Right renal cortex interstitium (tissue), 3 donors: Measurements from ENCODE around the gene CRB2. TPM values are rescaled to one million over a fixed set of nuclear protein-coding genes. Genes with fewer than 3 reads are reported as not detected.

Source experiments
- DNase-seq, 3 donors: peaks; one replicate each; pipeline ENCODE4 v3.0.0-alpha.2; 2013; ENCODE audit warnings: low read depth in 3 of 3, low spot score in 2 of 3
- polyA plus RNA-seq, 3 donors: library from polyadenylated mRNA; unstranded; fragments of 120-200 nt; gene quantifications; one replicate each; pipeline ENCODE4 v1.2.1, GENCODE V29; 2013; ENCODE audit not compliant: insufficient read length in 3 of 3

The CRB2 gene
- 10 to 100 TPM; 20.9 to 25.2 (median 21.8) TPM for polyA plus RNA-seq

DNA sequence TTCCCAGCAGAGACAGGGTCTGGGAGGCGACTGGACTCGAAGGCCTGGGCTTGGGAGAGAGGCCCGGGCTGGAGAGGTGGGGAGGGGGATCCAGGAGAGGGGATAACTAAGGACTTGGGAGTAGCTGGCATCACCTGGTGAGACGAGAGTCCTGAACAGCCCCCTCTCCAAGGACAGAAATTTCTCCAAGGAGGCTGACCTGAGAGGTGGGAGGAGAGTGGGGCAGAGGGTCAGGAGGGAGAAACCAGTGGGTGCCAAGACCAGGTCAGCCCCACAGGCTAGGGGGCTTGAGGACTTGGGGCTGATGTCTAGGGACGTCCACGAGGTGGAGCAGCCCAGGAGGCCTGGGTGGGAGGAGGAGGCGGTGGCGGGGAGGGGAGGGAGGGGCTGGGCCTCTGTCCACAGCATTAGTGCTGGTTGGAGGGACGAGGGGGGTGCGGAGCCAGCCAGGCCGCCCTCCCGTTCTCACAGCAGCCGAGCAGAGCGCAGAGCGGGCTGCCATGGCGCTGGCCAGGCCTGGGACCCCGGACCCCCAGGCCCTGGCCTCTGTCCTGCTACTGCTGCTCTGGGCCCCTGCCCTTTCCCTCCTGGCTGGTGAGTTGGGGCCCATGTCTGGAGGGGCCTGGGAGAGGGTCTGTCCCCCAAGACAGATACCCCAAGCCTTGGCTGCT, at the start of gene CRB2:
Gene CRB2, plus strand, starts transcription at position 437 of the 671 bp plus-strand sequence. Its CDS starts 64 bp downstream, at position 501.
- DNase-seq = no peak

DNA sequence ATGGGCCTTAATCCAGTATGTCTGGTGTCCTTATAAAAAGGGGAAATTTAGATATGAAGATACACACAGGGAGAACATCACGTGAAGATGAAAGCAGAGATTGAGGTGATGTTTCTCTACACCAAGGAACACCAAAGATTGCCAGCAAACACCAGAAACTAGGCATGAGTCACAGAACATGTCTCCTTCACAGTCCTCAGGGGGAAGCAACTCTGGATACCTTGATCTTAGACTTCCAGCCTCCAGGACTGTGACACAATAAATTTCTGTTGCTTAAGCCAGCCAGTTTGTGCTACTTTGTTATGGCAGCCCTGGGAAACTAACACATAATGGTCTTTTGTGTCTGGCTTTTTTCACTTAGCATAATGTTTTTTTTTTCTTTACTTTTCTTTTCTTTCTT, 46.4 kb upstream of the CRB2 start:
- no peak for DNase-seq

DNA sequence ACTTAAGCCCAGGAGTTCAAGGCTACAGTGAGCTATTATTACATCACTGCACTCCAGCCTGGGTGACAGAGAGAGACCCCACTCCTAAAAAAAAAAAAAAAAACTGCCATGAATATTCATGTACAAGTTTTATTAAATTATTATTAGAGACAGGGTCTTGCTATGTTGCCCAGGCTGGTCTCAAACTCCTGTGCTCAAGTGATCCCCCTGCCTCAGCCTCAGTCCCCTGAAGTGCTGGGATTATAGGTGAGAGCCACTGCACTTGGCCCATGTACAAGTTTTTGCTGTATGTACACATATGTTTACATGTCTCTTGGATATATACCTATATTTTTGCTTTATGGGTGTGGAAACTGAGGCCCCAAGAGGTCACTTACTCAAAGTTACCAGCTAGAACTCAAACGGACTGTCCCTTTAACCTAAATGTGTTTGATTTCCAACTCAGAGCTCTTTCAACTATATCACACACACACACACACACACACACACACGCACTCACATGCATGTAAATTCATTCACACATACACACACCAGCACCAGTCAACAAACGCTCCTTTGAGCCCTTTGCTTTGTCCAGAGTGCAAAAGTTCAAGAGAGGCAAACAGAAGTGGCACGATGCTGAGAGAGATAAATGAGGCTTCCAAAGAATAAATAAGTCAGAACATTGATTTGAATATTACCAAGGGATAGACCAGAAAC, 45.3 kb upstream of the CRB2 start:
- DNase-seq = no peak

DNA sequence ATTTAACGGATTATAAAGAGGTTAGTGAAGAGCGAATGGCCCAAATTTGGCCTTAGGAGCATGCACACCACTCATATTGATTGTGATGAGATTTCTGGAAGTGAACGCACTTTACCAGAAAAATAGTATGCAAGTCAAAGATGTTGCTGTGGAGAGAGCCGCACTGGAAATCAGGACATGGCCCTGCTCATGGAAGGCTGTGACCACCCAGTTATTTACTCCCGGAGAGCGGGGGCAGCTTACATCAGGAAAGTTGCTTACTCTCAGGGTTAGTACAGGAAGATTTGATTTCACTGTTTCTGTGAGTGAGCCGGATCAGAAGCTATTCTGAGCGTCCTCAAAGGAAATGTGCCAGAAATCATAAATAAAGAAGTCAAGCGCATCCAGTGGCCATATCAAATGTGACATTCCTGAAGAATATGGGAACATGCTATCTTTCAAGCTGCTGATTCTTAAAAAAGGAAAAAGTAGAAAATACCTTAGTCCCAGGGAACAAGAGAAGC, 44.7 kb upstream of the CRB2 start:
- no peak for DNase-seq

DNA sequence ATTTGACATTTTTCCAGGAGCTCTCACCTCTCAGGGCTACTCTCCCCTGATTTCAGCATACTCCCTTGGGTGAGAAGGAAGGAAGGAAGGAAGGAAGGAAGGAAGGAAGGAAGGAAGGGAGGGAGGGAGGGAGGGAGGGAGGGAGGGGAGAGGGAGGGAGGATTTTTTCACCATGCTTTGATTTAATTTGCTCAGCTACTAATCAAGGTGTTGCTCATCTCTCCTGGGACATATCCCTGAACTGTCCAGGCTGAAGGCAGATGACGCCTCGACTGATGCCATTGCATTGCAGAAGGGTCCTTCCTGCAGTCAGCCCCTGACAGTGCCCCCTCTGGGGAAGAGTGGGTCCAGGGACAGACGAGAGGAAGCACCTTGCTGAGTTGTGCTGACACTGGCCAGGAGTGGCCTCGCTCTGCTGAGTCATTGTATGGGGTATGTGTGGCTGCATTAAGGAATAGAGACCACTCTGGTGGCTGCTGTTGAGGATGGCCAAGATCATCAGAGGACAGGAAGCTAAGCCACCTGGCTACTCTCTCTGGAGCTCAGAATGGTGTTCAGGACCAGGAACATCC, 43.6 kb upstream of the CRB2 start:
- DNase-seq = no peak

DNA sequence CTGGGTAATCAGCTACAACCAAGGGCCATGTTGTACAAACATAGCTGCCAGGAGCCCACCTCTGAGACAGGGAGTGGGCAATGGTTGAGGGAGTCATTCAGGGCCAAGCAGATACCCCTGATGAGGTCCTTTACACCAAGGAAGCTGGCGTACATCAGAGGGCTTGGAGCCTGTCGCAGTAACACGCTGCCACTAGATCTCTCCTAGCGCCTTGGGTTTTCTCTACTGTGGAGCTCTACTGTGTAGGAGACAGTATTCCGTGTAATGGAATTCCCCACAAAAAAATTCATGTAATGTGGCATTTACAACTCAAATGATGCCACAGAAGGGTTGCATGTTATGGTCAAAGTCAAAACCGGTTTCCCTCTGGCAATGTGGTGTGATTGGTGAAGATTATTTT, 41.4 kb upstream of the CRB2 start:
- DNase-seq = no peak

DNA sequence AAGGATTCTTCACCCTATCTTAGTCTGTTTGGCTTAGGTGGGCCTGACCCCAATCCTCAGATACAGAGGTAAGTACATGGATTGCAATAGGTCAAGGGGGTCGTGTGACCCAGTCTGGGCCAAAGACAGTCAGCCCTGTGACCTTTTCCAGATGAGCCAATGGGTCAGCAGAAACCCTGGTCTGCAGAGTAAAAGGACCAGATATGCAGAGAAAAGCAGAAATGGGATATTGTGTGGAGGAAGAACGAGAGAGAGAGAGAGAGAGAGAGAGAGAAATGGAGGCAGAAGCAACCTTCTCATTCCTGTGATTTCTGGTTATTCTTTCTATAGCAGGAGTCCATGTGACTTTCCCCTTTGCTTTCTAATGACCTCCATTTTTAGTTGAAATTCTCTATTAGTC, 40.4 kb upstream of the CRB2 start:
- no peak for DNase-seq

DNA sequence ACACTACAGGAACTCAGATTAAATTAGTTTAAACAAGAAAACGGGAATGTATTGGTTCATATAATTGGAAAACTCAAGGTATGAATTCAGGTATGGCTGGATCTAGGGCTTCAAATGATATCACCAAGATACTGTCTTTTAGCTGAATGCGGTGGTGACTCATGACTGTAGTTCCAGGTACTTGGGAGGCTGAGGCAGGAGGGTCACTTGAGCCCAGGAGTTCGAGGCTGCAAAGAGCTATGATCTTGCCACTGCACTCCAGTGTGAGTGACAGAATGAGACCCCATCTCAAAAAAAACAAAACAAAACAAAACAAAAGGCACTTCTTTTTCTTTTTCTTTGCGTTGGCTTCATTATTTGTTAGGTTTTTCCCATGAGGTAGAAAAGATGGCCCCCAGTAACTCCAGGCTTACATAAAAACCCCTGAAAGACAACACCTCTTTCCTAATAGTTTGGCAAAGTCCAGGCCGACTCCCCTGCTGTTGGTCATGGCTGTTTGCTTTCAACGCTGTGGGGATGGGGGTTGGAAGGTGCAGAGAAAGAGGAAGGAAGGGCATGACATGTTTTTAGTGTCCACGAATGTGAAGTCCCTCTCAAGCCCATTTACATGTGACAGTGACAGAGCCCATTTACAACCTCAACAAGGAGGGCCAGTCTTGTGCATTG, 39.8 kb upstream of the CRB2 start:
- no peak for DNase-seq

DNA sequence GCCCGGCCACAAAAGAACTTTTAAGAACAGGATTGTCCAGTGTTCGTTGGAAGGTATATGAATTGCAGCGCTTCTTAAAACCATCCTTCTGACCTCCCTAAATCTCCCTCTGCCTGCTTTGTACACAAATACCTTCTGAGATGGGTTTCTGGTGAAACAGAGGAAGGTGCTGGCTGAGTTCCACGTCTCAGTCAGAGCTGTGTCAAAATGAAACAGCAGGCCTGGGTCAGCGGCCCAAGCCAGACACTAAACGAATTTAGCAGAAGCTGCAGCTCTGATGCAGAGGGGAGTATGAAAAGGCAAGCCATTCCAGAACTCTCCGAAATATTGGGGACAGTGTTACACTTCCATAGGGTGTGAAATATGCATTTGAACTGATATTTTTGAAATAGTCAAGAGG, 37.8 kb upstream of the CRB2 start:
- DNase-seq = no peak

DNA sequence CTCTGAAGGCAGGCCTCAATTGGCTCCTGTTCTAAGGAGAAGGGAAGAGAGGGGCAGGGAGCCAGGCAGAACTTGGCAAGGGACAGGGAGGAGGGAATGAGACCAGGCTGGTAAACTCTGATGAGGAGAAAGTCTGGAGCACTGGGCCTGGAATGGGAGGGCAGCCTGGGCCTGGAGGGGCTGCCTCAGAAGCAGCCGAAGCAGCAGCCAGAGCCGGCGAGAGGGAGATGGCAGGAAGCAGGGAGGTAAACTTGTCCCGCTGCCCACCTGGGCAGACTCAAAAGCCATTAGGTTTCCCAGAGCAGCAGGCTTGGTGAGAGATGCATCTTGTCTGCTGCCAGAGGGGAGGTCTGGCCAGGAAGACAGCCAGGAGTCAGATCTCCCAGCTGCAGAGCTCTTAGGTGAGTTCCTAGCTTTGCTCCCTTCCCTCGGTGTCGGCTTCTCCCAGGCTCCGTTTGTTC, 37.0 kb upstream of the CRB2 start:
- DNase-seq = no peak

DNA sequence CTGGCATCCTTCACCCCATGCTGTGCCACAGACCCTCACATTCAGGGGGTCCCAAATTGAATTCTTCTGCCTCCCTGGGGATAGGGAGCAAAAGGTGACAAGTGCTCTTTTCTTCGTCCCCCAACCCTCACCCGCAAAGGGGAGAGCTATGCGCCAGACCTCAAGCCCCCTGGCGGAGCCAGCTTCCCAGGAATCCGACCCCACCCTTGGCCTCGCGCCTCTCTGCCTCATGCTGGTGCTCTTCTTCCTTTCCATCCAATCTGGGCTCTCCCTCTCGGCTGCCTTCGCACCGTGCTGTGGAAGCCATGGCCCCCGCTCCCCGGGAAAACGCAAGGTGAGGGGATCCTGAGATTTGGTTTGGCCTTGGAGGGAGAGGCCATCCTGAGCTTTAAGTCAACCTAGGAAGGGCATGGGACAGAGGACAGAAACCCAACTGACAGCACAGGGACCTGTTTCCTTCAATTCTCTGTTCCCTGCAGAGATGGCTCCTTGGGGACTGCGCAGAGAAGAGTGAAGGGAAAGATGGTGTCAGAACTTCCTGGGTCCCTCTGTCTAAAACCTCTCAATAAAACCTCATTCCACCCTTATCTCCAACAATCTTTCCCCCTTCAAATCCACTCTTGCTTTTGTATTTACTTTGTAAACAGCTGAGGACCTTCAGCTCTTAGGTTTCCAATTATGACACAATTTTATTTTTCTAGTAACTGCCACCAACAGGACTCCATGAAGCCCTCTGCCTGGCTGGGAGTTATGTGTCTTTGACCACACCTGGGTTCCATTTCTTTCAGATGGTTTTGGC, 36.3 kb upstream of the CRB2 start:
- DNase-seq = no peak

DNA sequence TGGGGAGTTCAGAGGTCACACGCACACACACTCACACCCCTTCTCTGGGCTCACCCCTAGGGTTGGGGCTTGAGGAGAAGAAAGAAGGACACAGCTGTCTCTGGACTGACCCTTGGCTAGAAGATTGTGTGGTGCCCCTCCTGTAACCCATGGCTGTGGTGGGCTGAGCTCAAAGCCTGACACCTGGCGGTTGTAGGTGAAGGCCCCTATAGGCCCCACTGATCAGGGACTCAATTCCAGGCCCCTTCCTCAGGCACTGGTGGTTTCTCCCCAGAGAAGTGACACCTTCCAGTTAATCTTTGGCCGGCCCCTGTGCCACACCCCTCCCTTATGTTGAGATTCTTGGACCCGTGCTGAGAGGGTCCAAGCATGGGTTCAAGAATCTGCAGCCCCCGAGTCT, 35.2 kb upstream of the CRB2 start:
- DNase-seq = no peak

DNA sequence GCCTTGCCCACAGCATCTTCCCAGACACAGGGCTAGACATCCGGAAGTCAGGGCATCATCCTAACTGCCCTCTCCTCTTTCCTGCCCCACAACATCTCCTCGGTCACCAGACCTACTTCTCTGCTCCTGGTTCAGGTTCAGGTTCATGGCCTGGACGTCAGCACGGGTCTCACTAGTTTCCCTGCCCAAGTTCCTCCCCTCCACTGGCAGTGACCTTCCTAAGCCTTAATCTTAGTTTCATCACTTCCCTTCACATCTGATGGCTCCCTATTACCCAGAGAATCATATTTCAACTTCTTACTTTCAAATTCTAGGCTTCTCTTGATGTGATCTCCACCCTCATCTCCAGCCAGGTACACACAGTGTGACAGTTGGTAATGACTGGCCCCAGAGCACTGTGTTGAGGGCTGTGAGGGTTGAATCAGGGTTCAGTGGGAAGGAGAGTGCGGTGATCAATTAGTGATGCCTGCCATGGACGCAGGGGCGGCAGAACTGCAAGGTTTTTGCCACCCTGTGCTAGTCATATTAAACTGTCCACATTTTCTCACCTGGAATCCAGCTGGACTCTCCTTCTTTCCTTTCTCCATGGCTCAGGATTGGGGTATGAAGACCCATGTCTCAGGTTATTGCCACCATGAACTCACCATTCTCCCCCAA, 34.3 kb upstream of the CRB2 start:
- DNase-seq = no peak

DNA sequence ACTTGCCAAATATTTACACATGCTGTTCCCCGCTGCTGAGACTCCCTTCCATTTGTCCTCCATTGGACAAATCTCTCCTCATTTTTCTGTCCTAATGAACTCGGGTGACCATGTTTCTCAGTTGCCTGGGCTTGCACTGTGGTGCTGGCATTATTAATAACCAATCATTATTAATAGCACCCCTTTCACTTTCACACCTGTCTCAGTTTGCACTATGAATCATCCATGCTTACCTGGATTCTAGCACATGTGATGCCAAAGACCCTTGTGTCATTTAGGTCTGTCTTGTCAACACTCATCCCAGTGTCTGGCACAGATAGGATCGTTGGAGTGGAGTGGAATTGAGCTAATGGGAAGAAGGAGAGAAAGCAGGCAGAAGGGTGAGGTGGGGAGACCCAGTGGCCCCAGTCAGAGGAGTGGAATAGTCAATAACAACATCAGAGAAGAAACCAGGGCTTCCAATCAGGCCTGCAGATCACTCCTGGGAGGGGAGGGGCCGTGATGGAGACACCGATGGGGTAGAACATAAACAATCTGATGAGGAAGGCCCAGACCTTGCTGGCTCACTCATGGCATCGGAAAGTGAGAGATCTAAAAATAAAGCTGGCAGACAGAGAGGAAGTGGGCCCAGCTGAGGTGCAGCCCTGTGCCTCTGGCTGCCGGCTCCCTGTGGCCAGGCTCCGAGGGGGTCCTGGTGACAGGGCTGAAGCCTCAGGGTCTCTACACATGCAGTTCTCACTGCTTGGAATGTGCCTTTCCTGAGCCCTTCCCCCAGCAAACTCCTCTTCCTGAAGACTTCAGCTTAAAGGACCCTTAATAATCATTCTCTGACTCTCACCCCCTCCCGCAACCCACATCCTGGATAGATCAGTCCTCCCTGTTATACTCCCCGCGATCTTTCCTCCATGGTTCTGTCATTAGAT, 33.5 kb upstream of the CRB2 start:
- no peak for DNase-seq

DNA sequence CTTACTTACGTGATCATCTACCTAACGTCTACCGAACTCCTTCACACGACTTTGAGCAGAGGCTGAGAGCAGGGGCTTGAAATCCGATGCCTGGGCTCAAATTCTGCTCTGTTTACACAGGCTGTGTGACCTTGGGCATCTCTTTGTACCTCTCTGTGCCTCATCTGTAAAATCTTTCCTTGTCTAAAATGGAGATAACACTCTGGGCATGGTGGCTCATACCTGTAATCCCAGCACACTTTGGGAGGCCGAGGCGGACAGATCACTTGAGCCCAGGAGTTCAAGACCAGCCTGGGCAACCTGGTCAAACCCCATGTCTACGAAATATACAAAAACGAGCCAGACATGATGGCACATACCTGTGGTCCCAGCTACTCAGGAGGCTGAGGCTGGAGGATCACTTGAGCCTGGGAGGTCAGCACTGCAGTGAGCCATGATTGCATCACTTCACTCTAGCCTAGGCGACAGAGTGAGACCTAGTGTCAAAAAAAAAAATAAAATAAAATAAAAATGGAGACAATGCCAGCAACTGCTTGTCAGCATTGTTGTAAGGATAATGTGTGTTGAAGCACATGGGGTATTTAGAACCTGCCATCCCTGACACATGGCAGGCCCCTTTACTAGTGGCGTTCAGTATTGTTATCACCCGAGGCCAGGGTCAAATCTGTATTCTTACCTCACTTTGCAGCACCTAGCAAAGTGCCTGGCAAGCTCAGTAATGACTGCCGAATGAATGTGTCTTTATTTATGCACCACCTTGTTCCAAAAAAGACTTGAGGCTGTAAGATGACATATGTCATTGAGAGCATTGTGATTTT, 32.6 kb upstream of the CRB2 start:
- DNase-seq = no peak

DNA sequence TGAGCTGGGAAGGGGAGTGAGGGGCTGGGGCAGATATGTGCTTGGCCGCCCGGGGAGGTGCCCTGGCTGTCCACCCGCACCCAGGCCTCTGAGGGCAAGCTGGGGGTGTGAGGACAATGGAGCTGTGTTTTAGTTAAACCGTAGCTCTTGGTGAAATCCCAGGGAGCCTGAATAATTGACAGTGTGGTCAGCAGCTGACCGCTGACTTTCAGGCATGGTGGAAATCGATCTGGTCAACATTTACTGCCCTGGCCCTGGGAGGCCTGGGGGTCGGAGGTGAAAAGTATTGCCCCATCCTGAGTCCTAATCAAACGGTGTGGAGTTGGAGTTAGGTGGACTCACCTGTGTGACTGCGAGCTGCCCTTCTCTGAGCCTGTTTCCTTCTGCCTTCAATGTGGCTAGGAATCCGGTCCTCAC, 31.2 kb upstream of the CRB2 start:
- no peak for DNase-seq

DNA sequence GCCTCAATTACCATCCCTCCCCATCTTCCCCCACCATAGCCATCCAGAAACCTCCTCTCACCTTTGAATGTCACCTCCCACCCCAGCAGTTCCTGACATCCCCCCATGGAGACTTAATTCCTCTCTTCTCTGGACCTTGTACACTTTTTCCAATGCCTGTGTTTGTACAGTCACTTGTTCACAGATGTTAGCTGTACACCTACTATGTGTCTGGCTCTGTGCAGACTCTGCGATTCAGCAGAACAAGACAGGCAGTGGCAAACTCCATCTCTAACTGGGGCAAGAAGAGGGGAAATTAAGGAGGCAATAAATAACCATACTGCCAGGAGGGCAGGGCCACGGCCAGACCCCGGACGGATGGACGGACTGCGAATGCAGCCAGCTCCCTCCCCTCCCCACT, 29.8 kb upstream of the CRB2 start:
- DNase-seq = no peak

DNA sequence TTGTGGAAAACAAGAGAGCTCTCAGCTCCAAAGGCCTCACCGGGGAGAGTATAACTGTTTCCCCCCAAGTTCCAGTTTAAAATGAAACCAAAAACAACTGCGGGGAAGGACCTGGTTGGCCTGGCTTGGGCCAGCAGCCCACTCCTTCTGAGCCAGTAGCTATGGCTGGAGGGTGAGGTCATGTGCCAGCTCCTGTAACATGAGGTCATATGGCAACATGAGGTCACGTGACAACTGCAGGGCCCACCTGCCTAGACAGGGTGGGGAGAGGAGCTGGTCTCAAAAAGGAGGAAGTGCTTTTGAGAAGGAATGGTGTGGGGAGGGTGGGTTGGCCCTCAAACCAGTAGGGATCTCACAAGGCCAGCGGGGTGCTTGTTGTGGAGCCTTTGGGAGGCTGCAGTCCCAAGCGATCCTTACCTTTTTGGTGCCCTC, 29.3 kb upstream of the CRB2 start:
- no peak for DNase-seq
